GM18508 (cell line): ENCODE data around the gene ARF3.

ENCODE experiments used
- ATAC-seq: cut with Tn5 transposase; IDR thresholded peaks from one replicate; pipeline ENCODE4 v1.9.1; 2021; ENCODE audit warnings: moderate number of reproducible peaks; ENCODE audit not compliant: insufficient read depth, unreplicated experiment

Gene ARF3

DNA sequence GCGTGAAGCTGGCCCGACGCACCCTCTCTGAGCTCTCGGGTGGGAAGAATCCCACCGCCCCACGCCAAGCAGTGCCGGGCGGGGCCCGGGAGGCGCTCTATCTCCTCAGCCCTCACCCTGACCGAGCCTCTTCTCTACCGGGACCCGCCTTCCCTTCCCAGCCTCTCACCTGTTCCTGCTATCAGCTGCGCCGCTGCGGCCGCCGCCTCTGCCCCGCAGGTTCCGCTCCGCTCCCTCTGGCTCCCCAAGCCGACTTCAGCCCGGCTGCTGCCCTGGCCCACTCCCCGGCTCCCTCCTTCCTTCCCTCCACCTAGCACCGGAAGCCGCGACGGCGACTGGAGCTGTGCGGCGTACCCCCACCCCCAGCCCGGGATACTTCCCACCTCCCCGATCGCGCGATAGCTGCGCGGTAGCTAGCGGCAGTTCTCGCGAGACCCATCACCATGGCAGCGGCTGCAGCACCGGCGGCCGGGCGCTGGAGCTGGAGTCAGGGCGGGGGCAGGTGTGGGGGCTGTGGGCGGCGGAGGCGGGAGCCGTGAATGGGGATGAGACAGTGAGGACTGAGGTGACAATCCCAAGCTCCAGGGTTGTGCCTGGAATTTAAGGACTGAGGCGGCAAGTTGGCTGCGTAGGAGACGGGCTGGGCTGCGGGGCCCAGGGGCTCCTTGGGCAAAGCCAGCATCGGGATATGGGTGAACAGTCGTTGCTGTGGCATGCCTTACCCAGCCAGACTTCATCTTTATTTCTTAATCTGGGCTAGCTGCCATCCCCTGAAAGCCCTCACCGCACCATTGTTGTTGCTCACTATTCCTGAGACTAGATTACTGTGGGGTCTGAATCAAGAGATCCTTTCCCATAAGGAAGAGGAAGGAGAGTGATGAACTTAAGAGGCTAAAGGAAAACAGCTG is at the start of gene ARF3:
ARF3 (minus strand) TSS at position 347 of the 908 bp plus-strand sequence. CDS start 16,392 bp downstream, outside the sequence.
- ATAC-seq, result no peak

DNA sequence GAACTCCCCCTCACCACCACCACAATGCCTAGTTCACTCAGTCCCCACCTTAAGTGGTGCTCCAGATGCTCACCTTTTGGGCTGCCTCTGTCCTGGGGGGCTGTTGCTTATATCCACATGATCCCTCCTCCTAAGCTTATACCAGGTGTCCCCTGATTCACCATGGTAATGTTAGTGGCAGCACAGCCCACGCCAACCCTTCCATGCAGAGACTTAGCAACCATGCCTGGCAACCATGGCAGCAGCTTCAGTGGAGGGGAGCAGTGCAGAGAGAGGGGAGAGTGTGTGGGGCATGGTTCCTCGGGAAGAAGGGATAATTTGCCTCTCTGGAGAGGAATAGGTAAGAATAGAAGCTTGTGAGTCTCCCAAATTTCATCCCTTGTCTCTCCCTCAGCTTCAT is 43.1 kb upstream of the ARF3 start:
- ATAC-seq, result no peak

DNA sequence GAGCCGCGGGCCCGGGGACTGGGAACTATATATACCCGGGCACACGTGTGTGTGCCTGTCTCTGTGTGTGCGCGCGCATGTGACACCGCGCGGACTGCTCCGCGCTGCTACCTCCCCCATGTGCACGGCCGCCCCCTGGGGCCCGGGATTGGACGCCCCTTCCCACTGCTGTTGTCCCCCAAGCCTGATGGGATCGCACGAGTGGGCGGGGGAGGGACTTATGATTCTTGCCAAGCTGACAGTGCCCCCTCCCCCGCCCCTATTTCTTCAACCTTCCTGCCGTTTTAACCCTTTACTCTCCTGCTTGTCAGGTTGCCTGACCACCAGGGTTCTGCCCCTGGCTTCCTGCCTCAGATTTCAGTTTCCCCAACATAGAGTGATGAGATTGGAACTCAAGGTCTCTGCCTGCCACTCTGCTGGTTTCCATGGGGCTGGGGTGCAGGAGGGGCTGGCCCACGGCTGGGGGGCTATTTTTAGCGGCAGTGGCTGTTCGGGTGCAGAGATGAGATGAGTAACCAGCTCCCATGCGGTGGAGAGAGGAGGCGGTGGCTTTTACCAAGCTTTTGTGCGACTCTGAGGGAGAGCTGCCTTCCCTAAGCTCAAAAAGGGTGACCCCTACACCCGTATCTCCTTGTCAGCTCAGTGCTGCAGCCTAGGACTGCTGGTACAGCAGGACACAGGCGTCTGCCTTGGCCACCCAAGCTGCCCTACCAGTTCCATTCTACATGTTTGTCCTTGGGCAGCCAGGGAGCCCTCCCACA is 42.3 kb upstream of the ARF3 start, which contains the start of gene DDN:
DDN (minus strand) TSS at position 5 of the 761 bp plus-strand sequence. CDS start 88 bp downstream, outside the sequence.
- ATAC-seq, result no peak

DNA sequence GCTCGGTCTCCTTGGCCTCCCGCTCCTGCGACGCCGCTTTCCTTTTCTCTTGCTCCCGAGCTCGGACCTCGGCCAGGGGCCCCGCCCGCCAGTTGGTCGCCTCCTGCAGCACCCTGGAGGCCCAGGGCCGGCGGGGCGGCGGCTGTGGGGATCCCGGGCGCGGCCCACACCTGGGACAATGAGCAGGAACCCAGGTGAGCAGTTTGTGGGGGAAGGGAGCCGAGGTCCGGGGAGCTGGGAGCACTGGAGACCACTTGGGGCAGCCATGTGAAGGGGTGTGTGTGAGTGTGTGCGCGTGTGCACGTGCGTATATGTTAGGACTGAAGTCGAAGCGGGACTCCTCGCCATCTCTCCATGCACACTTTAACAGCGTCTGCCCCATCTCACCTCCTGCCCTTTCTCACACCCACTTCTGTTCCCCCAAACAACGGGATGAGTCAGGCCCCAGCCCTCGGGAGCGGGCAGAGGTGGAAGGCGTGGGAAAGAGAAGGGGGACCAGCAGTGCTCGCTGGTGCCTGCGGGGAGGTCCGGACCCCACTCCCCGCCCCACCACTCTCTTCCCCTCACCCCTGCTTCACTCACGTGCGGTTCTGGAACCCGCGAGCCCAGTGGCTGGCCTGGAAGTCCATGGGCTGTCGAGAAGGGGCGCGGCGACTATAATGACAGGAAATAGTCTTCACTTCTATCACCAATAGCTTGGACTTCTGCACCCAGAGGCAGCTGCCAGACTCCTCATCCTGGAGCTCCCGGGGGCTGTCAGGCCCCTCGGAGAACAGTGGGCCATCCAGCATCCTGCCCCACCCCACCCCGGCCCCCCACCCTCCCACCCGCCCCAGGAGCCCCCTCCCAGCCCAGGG is 41.4 kb upstream of the ARF3 start:
- ATAC-seq, result no peak

DNA sequence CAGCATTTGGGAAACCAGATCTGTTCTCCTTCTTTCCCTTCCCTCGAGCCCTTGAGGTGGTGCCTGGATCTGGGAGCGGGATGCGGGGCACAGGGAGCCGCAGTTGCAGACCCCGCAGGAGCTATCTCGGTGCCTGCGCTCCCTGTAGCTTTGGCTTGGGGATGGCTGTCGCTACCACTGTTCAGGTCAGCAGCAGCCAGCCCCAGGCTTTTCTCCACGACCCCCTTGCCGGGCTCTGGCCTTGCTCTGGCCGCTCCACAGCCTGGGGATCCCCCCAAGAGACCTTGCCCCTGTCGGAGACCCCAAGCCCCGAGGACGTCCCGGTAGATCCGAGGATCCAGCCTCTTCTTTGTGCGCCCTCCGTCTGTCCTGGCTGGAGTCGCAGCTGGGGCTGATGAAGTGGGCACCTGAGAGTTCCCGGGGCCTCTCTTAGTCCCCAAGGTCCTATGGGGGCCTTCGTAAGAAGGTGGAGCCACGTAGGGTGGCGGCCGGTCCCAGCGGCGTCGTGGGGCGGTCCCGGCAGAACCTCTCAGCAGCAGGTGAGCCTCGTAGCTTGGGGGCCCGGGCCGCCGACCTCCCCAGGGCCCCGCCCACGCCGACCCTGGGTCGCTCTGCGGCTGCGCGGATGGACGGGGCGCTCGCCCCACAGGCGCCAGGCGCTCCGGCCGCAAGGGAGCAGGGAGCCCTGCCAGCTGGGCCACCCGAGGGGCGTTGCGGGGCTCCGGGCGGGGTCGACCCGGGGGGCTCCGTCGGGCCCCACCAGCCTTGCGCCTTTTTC is 40.6 kb upstream of the ARF3 start:
- ATAC-seq, result no peak

DNA sequence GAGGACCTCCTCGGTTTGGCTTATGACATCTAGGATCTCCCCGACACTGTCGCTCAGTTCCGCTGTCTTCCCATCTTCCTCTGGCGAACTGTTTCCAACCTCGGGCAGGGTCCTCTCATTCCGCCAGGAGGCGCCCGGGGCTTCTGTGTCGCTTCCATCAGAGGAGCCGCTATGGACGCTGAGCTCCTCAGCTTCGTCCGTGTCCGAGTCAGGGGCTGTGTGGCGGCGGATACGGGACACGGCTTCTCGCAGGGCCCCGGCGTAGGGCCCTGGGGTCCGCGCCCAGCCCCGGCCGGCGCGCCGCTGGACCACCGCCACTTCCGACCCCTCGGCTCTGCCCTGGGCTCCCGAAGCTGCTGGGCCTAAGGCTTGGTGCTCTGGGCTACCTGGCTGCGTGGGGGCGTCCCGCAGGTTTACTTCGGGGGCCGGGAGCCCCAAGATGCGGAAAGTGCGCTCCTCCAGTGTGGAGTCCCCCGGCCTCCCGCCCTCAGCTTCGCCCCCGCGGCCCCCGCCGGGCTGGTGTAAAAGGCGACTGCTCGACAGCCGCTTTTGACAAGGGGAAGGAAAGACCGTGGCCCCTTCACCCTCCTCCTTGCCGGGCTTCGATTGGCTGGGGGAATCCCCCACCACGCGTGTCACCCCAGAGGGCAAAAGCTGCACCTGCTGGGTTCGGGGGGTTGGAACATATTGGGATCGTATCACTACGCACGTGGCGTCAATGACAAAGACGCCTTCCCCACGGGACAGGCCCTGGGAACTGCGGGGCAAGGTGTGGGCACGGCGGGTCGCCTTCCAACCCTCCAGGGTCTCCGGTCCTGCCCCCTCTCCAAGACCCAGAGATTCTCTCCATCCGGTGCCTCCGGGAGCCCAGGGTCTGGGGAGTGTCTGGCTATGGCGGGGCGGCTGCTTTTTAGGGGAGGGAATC is 39.8 kb upstream of the ARF3 start:
- ATAC-seq, result no peak

DNA sequence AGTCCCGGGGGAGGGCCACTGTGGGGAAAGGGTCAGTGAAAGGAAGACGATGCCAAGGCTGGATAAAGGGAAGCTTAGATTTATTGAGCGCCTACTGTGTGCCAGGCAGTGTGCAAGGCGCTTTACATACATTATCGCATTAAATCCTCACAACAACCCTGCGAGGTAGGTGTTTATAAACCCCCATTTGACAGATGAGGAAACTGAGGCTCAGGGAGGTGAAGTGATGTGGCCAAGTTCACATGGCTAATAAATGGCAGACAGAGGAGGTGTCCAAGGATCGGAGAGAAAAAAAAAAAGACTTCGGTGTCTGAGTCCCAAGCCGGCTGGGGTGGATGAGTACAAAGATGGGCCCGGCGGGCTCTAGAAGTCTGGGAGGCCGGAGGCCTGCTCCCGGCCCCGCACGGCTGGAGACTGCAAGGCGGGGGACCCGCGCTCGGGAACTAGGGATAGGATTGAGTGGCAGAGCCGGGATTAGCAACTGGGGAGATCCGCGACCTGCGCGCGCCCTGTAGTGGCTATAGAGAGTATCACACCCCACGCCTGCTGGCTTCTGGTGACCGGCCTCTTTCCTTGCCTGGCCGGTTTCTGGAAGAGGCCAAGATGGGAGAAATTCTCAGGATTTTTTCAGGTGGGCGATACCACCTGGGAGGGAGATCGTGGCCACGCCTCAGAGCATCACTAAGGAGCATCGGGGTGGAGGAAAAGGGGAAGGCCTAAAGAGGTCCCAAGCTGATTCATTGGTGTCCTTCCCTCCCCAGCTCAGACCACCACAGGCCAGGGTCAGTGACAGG is 38.0 kb upstream of the ARF3 start:
- no peak for ATAC-seq

DNA sequence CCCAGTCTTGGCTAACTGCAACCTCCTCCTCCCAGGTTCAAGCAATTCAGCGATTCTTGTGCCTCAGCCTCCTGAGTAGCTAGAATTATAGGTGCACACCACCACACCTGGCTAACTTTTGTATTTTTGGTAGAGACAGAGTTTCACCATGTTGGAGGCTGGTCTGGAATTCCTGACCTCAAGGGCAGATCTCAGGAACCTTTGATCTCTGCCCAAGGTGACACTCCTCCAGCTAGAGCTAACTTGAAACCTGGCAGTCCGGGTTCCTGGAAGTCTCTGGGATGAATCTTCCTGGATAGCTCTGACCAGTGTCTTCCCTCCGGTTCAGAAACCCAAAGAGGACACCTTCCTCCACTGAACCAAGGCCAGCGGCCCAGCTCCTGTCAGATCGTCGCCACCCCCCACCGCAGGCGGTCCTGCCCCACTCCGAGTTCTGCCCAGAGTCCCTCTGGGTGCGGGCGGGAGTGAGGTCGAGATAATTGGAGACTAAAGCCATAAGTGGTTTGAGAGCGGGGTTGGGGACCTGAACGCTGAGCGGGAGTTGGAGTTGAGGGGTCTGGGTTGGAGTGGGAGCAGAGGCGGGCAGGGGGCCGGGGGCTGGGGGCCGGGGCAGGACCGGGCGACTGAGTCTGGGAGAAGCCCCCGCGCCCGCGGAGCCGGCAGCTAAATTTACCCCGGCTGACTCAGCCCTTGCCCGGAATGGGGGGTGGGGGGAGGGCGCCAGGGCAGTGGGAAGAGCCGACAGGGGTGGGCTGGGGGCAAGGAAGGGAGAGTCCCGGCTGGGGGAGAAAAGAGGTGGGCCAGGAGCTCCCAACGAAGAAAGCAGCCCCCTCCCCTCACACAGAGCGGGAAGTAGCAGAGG is 37.2 kb upstream of the ARF3 start:
- no peak for ATAC-seq

DNA sequence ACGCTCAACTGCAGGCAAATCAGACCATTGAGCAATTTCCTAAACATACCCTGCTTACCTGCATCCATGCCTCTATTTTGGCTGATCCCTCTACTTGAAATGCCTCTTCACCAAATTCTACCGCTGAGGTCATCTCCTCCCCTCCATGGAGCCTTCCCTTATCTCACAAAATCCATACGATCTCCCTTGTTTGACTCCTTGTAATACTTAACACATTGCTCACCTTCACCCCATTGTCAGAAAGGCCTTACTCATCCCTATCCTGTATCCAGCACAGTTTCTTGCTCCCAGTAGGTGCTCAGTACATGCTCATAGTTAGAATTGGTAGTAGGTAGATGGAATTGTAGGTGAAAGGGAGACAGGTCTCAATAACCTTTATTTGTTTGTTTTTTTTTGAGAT is 36.5 kb upstream of the ARF3 start:
- ATAC-seq, result no peak

DNA sequence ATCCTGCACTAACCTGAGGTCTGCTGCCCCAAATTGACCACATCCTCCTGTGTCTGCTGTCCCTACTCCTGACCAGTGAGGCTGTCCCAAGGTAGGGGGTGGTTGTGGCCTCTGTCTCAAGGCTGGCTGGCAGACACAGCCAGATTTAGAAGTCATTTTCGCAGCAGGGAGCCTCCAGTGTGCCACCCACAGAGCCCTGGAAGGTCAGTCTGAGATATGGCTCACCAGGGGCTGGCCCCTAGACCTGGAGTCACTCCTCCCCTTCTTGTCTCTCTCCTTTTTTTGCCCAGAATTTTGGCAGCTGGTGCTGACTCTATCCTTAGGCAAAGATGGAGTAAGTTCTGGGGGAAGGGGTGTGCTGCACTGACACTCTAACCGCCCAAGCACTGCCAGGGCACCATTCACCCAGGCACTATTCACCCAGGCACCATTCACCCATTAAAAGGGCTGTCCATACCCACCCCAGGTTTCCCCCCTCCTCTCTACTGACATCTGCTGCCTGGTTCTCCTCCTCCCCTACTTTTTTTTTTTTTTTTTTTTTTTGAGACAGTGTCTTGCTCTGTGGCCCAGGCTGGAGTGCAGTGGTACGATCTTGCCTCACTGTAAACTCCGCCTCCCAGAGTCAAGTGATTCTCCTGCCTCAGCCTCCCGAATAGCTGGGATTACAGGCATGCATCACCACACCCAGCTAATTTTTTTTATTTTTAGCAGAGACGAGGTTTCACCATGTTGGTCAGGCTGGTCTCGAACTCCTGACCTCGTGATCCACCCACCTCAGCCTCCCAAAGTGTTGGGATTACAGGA is 34.2 kb upstream of the ARF3 start:
- ATAC-seq, result no peak

DNA sequence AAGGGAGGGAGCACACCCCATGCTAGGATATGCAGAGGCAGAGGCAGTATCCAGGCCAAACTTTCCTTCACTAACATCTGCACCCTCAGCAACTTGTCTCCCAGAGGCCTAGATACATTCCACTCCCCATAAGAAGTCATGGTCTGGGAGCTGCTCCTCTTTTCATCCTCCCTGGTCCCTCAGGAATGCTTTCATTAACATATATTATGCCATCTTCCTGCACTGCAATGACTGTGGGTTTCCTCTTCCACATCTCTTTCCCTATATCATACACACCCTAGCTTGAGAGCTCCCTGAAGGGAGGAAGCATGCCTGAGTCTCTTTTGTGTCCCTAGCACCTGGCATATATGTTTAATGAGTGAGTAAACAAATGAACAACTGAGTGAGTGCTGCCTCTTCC is 33.3 kb upstream of the ARF3 start:
- ATAC-seq, result no peak

DNA sequence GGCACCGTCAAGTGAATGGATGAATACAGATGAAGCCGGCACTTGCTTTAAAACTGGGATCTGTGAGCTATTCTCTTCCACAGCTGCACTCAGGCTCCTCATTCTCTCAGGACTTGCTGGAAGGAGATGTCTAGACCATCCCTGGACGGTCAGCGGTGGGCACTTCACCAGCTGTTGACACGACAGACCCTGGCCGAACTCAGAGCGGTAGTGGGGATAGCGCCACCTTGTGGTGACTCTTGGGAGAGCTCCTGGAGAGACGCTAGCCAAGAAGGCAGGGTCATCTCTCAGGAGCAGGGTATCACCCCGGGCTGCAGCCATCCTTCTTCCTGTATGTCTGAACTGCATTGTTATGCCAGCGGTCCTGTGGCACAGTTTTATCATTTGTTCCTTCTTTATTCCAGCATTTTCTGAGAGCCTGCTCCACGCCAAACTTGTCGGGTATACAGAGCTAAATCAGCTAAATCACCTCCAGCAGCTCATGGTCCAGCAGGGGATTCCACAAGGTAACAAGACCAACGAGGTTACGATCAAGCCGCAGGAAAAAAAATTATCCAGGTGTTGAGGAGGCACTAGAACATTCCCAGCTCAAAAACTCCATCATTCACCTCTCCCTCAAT is 30.9 kb upstream of the ARF3 start:
- no peak for ATAC-seq

DNA sequence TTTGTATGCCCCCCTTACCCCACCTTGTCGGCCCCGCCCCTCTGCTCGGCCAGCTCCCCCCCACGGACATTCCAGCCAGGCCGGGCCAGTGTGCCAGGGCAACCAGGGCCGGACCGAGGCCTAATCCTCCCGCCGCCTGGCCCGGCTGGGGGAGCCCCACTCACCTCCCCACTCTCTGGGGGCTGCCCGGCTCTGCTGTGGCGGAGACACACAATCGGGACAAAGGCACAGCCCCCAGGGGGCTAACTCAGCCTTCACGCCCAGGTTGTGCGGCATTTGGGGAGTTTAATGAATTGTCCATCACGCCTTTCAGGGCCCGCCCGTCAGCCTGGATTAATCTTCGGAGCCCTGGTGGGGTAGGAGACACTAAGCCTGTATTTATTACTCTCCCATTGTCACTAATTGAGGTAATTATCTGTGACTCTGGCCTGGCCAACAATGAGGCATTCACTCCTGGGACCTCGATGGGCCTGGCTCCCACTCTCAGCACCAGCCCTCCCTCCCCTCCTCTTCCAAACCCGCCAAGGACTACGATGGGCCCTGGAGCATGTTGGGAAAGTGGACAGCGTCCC is 29.5 kb upstream of the ARF3 start:
- ATAC-seq, result no peak

DNA sequence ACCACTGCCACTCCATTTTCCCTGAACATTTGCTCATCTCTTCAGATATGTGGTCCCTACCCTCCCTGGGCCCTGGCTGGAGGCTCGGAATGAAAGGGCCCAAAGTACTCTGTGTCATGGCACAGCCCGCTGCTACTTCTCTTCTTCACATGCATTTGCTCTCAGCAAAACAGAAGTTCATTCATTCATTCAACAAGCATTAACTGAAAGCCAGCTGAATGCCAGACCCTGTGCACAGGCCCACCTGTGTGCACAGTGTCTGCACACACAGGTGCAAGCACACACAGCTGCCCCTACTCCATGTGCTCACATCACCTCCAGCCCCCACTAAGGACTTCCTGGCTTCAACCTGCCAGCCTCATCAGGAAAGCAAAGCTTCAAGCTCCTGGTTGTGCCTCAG is 28.6 kb upstream of the ARF3 start:
- ATAC-seq, result no peak

DNA sequence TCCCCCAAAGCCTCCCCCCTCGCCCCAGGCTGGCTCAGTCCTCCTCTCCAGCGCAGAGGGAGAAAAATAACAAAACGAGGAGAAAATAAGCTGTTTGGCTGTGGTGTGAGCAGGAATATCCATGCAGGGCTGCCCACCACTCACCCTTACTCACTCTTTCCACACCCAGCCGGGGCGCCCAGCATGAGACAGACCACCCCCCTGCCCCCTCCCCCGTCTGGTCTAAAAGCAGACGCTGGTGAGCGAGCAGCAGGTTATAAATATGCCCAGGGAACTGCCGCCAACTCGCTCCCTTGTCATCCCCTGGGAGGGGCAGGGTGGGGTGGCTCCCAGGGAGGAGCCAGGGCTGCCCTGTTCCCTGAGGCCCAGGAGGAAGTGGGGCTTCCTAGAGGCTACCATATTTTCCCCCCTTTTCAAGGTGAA is 28.2 kb upstream of the ARF3 start:
- no peak for ATAC-seq
